Colonic mucosa (tissue), 4 donors: ENCODE data around the gene BTBD2. TPM values are rescaled to one million over a fixed set of nuclear protein-coding genes. Genes with fewer than 3 reads are reported as not detected.

Experiments
- DNase-seq: peaks from one replicate; pipeline ENCODE4 v3.0.0-alpha.2; 2020
- H3K27ac ChIP-seq: fragments of 200-600 bp; one replicate; pipeline ENCODE4 v1.8.0; 2021
- H3K27me3 ChIP-seq: fragments of 200-600 bp; one replicate; pipeline ENCODE4 v1.8.0; 2021
- H3K36me3 ChIP-seq: fragments of 200-600 bp; one replicate; pipeline ENCODE4 v1.8.0; 2021
- H3K4me1 ChIP-seq: fragments of 200-600 bp; one replicate; pipeline ENCODE4 v1.8.0; 2021; ENCODE audit warnings: mild to moderate bottlenecking
- H3K4me3 ChIP-seq: fragments of 200-600 bp; one replicate; pipeline ENCODE4 v1.8.0; 2021
- H3K9ac ChIP-seq, 2 donors: one replicate each; pipeline ENCODE4 v1.7.0; 2013; ENCODE audit warnings: control low read depth in 2 of 2, low read depth in 2 of 2, low read length in 2 of 2
- H3K9me3 ChIP-seq: fragments of 200-600 bp; one replicate; pipeline ENCODE4 v1.8.0; 2021
- CTCF ChIP-seq: fragments of 200-600 bp; IDR thresholded peaks from one replicate; pipeline ENCODE4 v1.8.0; 2022; ENCODE audit warnings: antibody characterized with exemption, mild to moderate bottlenecking
- intact Hi-C: fragments of 100-400 bp; cut with DNase I; formaldehyde crosslinking; loops from one replicate; pipeline ENCODE4 v1.14.1; 2022
- total RNA-seq, 2 donors: library from RNA; stranded (reverse); fragmentation: NEBNext Ultra II Directional in 1 of 2; extraction: Animal tissue kit (Norgen Biotek cat#: 25700) in 1 of 2; gene quantifications; one replicate each; pipeline ENCODE4 v1.2.1, GENCODE V29; 2021
- donor health status: healthy.
- donor health status: DM: no; HTN: no; CAD: no.
- donor health status: DM: no; HTN: no; CAD: no.

Gene BTBD2
- total RNA-seq, 2 donors from 2014 or later: 74.5 to 81.5 TPM

- no peak for TF ChIP-seq CTCF
- no peak overlapping the region for H3K4me3 ChIP-seq
- H3K9ac ChIP-seq: no peak overlapping the region
- no peaks in the 10 kb centered on the region for H3K27me3 ChIP-seq
- H3K36me3 ChIP-seq: peaks cover 4% of the 10 kb centered on the region
- no peaks in the 10 kb centered on the region for H3K9me3 ChIP-seq
- DNase-seq: no peak
- H3K4me1 ChIP-seq: no peaks in the 10 kb centered on the region
- intact Hi-C loops: no loop called here
- no peak overlapping the region for H3K27ac ChIP-seq
Measured at GRCh38 chr19:1997353-1998233, 17.9 kb downstream of the BTBD2 start.

- Histone ChIP-seq H3K4me3 (no peak overlapping the region), H3K27me3 (no peaks in the 10 kb centered on the region), H3K9ac (no peak overlapping the region), H3K36me3 (peaks cover 17% of the 10 kb centered on the region), H3K9me3 (no peaks in the 10 kb centered on the region), H3K4me1 (no peaks in the 10 kb centered on the region), H3K27ac (no peak overlapping the region)
- DNase-seq: peak; percentile 48
- intact Hi-C loops: no loop called here
- no peak for TF ChIP-seq CTCF
Measured at GRCh38 chr19:1992759-1993260, 22.7 kb downstream of the BTBD2 start.

GRCh38 chr19:1991018-1991913 is 24.2 kb downstream of the BTBD2 start:
- no peaks in the 10 kb centered on the region for H3K4me1 ChIP-seq
- H3K27ac ChIP-seq: no peak overlapping the region
- TF ChIP-seq CTCF: no peak
- H3K4me3 ChIP-seq: no peak overlapping the region
- H3K9ac ChIP-seq: no peak overlapping the region
- no peaks in the 10 kb centered on the region for H3K9me3 ChIP-seq
- peaks cover 17% of the 10 kb centered on the region for H3K36me3 ChIP-seq
- no peaks in the 10 kb centered on the region for H3K27me3 ChIP-seq
- no peak for DNase-seq
- intact Hi-C loops: no loop called here

GRCh38 chr19:1990230-1991017 is 25.1 kb downstream of the BTBD2 start:
- H3K9me3 ChIP-seq: no peaks in the 10 kb centered on the region
- intact Hi-C loops: no loop called here
- no peak overlapping the region for H3K9ac ChIP-seq
- H3K4me3 ChIP-seq: no peak overlapping the region
- no peak for TF ChIP-seq CTCF
- no peaks in the 10 kb centered on the region for H3K4me1 ChIP-seq
- no peak overlapping the region for H3K27ac ChIP-seq
- no peak for DNase-seq
- peaks cover 17% of the 10 kb centered on the region for H3K36me3 ChIP-seq
- H3K27me3 ChIP-seq: no peaks in the 10 kb centered on the region
